OCI-LY7 (cell line): Measurements from ENCODE around the gene ZMIZ1. TPM values are rescaled to one million over a fixed set of nuclear protein-coding genes. Genes with fewer than 3 reads are reported as not detected.

Source experiments
- BruUV-seq: library from RNA; stranded (reverse); fragments of 400-500 nt; replicated peaks from 2 replicates; lab custom pipeline; 2021; lab: Mats Ljungman, UMichigan
- CTCF ChIA-PET: fragments of 300-600 bp; sonication (Branson Sonifier 250); formaldehyde crosslinking; loops from one replicate; lab custom pipeline; 2022; ENCODE audit warnings: antibody characterized with exemption; ENCODE audit not compliant: unreplicated experiment; lab: Charles Lee
- POLR2A ChIA-PET: fragments of 300-600 bp; sonication (Branson Sonifier 250); formaldehyde crosslinking; loops from one replicate; lab custom pipeline; 2022; ENCODE audit warnings: antibody characterized with exemption; lab: Charles Lee
- DNase-seq: peaks from one replicate; pipeline ENCODE4 v3.0.0-alpha.2; 2015; ENCODE audit warnings: low spot score
- H2AFZ ChIP-seq: fragments of 200-600 bp; sonication (generic), shearing (Covaris generic); 2 replicates; pipeline ENCODE4 v1.6.1; 2014; ENCODE audit warnings: mild to moderate bottlenecking, antibody characterized with exemption, low read length, moderate library complexity
- H3K27ac ChIP-seq: fragments of 200-600 bp; sonication (generic); 2 replicates; pipeline ENCODE4 v1.5.1; 2014; ENCODE audit warnings: mixed run types, low read depth, mild to moderate bottlenecking, moderate library complexity, low read length, inconsistent platforms; ENCODE audit not compliant: poor library complexity, severe bottlenecking
- H3K36me3 ChIP-seq: fragments of 200-600 bp; sonication (generic); 2 replicates; pipeline ENCODE4 v1.6.1; 2014; ENCODE audit warnings: mild to moderate bottlenecking, antibody characterized with exemption, low read length, moderate library complexity, mixed read lengths; ENCODE audit not compliant: insufficient read depth
- H3K4me1 ChIP-seq: fragments of 200-600 bp; sonication (generic); 2 replicates; pipeline ENCODE4 v1.5.1; 2014; ENCODE audit warnings: mild to moderate bottlenecking, low read length; ENCODE audit not compliant: insufficient read depth, poor library complexity, severe bottlenecking
- H3K4me2 ChIP-seq: fragments of 200-600 bp; sonication (generic); 2 replicates; pipeline ENCODE4 v1.6.1; 2014; ENCODE audit warnings: mild to moderate bottlenecking, low read length
- H3K4me3 ChIP-seq: fragments of 200-600 bp; sonication (generic); 2 replicates; pipeline ENCODE4 v1.5.1; 2014; ENCODE audit warnings: mild to moderate bottlenecking, low read depth, low read length; ENCODE audit not compliant: poor library complexity, severe bottlenecking
- H3K79me2 ChIP-seq: fragments of 200-600 bp; sonication (generic); 2 replicates; pipeline ENCODE4 v1.6.1; 2016; ENCODE audit warnings: low read depth, mild to moderate bottlenecking, low read length, moderate library complexity, mixed read lengths; ENCODE audit not compliant: insufficient read depth
- H3K9me2 ChIP-seq: fragments of 200-600 bp; sonication (generic); 2 replicates; pipeline ENCODE4 v1.6.1; 2016; ENCODE audit warnings: mild to moderate bottlenecking, low read length, mixed read lengths; ENCODE audit not compliant: insufficient read depth
- H3K9me3 ChIP-seq: fragments of 200-600 bp; sonication (generic); 2 replicates; pipeline ENCODE4 v1.6.1; 2014; ENCODE audit warnings: mild to moderate bottlenecking, mixed run types, low read length, mixed read lengths
- H4K20me1 ChIP-seq: fragments of 200-600 bp; sonication (generic); 2 replicates; pipeline ENCODE4 v1.6.1; 2014; ENCODE audit warnings: mild to moderate bottlenecking, antibody characterized with exemption, low read length, moderate library complexity, mixed read lengths; ENCODE audit not compliant: insufficient read depth
- EZH2phosphoT487 ChIP-seq: fragments of 200-600 bp; sonication (generic); IDR thresholded peaks from 2 replicates; pipeline ENCODE4 v1.6.1; 2018; ENCODE audit warnings: low read depth, borderline replicate concordance, mild to moderate bottlenecking, mixed run types, antibody characterized with exemption, low read length, moderate library complexity, mixed read lengths
- intact Hi-C: fragments of 100-400 bp; cut with micrococcal nuclease; formaldehyde crosslinking; loops from one replicate; pipeline ENCODE4 v1.10.0; 2022; ENCODE audit not compliant: unreplicated experiment
- total RNA-seq, 2 experiments: library from RNA; depleted of rRNA in 1 of 2; stranded (reverse); fragments of >200 nt in 1 of 2; shearing (Covaris generic) in 1 of 2; gene quantifications; 2 replicates each; pipeline ENCODE4 v1.2.3, GENCODE V29; 2014 to 2022
- TF ChIP-seq, protein P1 (sequence below): fragments of 200-600 bp; sonication (generic); conservative IDR thresholded peaks from 2 replicates; pipeline ENCODE4 v1.5.1; 2014; ENCODE audit warnings: mild to moderate bottlenecking, antibody characterized with exemption, low read length, moderate library complexity, mixed read lengths

ZMIZ1 gene
- total RNA-seq, 2 experiments from 2014 or later, result 20.4 to 66.9 TPM

DNA sequence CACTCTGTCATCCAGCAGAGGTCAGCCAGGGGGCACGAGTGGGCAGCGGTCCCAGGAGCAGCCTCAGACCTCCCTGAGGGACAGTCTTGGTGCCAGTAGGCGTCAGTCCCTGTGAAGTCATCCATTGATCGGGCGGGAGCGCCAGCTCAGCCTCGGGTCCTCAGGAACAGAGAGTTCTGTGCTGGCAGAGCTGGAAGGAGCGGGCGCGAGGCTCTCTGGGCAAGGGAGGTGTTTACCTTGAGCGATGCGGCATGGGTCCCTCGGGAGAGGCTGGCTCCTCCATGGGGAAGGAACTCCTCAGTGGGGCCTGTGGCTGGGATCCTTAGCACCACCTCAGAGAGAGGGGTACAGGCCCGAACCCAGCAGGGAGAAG is 177.4 kb downstream of the ZMIZ1 start:
- Histone ChIP-seq H3K9me2 (no peaks in the 10 kb centered on the region), H2AFZ (no peak overlapping the region), H3K9me3 (no peaks in the 10 kb centered on the region), H3K27ac (peak overlapping the region; percentile 90), H3K4me2 (peak overlapping the region; percentile 90), H3K36me3 (peaks cover 7% of the 10 kb centered on the region; the same call in 1 of the 2 replicates), H4K20me1 (peaks cover 4% of the 10 kb centered on the region; the same call in 1 of the 2 replicates), H3K79me2 (peaks cover 73% of the 10 kb centered on the region), H3K4me1 (peaks cover 84% of the 10 kb centered on the region), H3K4me3 (peak overlapping the region; percentile 76)
- no TSS peak for BruUV-seq
- CTCF ChIA-PET, result interaction anchor here (0.9 kb wide), 1 partner anchor 15 kb away, joined by 3 read pairs; no protein-coding TSS in a partner anchor
- intact Hi-C loops, result loop anchor here (10.0 kb wide), 2 partner anchors 959 to 1219 kb away; partner anchors contain the start of gene ANXA11
- TF ChIP-seq, protein P1, sequence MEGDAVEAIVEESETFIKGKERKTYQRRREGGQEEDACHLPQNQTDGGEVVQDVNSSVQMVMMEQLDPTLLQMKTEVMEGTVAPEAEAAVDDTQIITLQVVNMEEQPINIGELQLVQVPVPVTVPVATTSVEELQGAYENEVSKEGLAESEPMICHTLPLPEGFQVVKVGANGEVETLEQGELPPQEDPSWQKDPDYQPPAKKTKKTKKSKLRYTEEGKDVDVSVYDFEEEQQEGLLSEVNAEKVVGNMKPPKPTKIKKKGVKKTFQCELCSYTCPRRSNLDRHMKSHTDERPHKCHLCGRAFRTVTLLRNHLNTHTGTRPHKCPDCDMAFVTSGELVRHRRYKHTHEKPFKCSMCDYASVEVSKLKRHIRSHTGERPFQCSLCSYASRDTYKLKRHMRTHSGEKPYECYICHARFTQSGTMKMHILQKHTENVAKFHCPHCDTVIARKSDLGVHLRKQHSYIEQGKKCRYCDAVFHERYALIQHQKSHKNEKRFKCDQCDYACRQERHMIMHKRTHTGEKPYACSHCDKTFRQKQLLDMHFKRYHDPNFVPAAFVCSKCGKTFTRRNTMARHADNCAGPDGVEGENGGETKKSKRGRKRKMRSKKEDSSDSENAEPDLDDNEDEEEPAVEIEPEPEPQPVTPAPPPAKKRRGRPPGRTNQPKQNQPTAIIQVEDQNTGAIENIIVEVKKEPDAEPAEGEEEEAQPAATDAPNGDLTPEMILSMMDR, result no peak
- no peak for TF ChIP-seq EZH2phosphoT487
- POLR2A ChIA-PET, result interaction anchor here (1.2 to 1.6 kb wide), 3 partner anchors 16 to 40 kb away, joined by 4 to 10 read pairs (median 4); no protein-coding TSS in a partner anchor
- DNase-seq, result no peak

DNA sequence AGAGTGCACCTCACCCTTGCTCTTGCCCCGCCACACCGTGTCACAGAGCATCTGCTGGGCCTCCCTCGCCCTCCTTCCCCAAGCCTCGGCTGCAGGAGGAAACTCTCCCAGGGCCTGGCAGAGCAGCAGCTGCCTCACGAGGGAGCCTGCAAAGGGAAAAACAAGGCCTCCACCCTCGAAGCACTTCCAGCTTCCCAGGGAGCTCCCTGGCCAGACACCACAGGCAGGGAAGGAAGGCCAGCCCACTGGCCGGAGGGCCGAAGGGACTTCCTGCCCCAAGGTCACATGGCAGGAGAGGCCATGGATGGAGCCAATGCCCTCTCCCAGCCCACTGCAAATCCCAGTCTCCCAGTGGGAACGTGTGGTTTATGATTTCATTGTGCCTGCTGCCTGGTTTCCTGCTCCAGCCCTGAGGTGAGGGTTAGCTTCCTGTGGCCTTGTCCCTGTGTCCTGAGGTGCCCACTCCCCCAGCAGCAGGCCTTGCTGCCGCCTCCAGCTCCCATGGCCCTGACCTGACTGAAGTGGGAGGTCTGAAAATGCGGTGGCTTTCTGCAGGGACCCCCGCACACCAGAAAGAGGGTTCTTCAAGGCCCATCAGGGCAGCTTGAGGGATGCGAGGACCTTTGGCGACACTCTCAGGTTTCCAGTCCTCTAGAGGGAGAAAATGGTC is 178.0 kb downstream of the ZMIZ1 start:
- TF ChIP-seq, protein P1, result no peak
- no peak for TF ChIP-seq EZH2phosphoT487
- Histone ChIP-seq H3K27ac (peak overlapping the region; percentile 90), H2AFZ (no peak overlapping the region), H3K36me3 (peaks cover 7% of the 10 kb centered on the region; the same call in 1 of the 2 replicates), H3K4me1 (peaks cover 85% of the 10 kb centered on the region), H3K4me2 (peak overlapping the region; percentile 90), H3K79me2 (peaks cover 79% of the 10 kb centered on the region), H3K9me3 (no peaks in the 10 kb centered on the region), H3K9me2 (no peaks in the 10 kb centered on the region), H3K4me3 (peak overlapping the region; percentile 76), H4K20me1 (peaks cover 4% of the 10 kb centered on the region; the same call in 1 of the 2 replicates)
- intact Hi-C loops, result loop anchor here (10.0 kb wide), 2 partner anchors 958 to 1218 kb away; partner anchors contain the start of gene ANXA11
- DNase-seq, result no peak
- ChIA-PET CTCF (no interaction called here), POLR2A (interaction anchor here (1.2 to 6.6 kb wide), 4 partner anchors 14 to 40 kb away, joined by 4 to 60 read pairs (median 7); no protein-coding TSS in a partner anchor)
- no TSS peak for BruUV-seq
